Brain microvascular endothelial cell (primary cell): ENCODE data around the gene FOXP2.
"Not testable (repeated sequence)": the region's sequence is repeated elsewhere in the genome, so short reads cannot be mapped to it uniquely, and the experiment has no call there.

Experiments used
- DNase-seq: peaks from one replicate; pipeline ENCODE4 v3.0.0-alpha.2; 2020
- H3K27ac ChIP-seq: fragments of 250-450 bp; sonication (Bioruptor Pico); 2 replicates; pipeline ENCODE4 v1.5.1; 2020; ENCODE audit warnings: mild to moderate bottlenecking, moderate library complexity
- H3K27me3 ChIP-seq: fragments of 250-450 bp; sonication (Bioruptor Pico); replicated peaks from 2 replicates; pipeline ENCODE4 v1.5.1; 2020; ENCODE audit warnings: mild to moderate bottlenecking
- H3K36me3 ChIP-seq: fragments of 250-450 bp; sonication (Bioruptor Pico); replicated peaks from 2 replicates; pipeline ENCODE4 v1.5.1; 2020; ENCODE audit warnings: mild to moderate bottlenecking
- H3K4me3 ChIP-seq: 2 replicates; pipeline ENCODE4 v1.5.1; 2011; ENCODE audit warnings: low read depth, mild to moderate bottlenecking, control low read depth, low read length, moderate library complexity
- CTCF ChIP-seq: IDR thresholded peaks from 2 replicates; pipeline ENCODE4 v1.5.1; 2011; ENCODE audit warnings: low read depth, mild to moderate bottlenecking, moderate library complexity, low read length, control low read depth, inconsistent platforms; ENCODE audit errors: missing control alignments
- in situ Hi-C: cut with HindIII; loops from 2 replicates; pipeline ENCODE4 v1.10.0; 2017; ENCODE audit warnings: low sequenced_read_pairs, low pct_ligation_motif_present

FOXP2 gene

GRCh38 chr7:114539575-114539974, 125.0 kb downstream of the FOXP2 start:
- Histone ChIP-seq H3K27ac (no peak overlapping the region), H3K4me3 (no peak overlapping the region), H3K27me3 (no peaks in the 10 kb centered on the region), H3K36me3 (no peaks in the 10 kb centered on the region)
- TF ChIP-seq CTCF = peak; percentile 81
- in situ Hi-C loops = no loop called here
- DNase-seq = peak; percentile 55

- Histone ChIP-seq H3K4me3 (no peak overlapping the region), H3K27ac (no peak overlapping the region), H3K27me3 (no peaks in the 10 kb centered on the region), H3K36me3 (no peaks in the 10 kb centered on the region)
- no peak for TF ChIP-seq CTCF
- DNase-seq = no peak
- in situ Hi-C loops = no loop called here
Measured at GRCh38 chr7:114540291-114540690, 125.7 kb downstream of the FOXP2 start.

- in situ Hi-C loops, H3K36me3 ChIP-seq, H3K4me3 ChIP-seq, DNase-seq, H3K27ac ChIP-seq, H3K27me3 ChIP-seq: not testable (repeated sequence)
Measured at GRCh38 chr7:114547346-114547745, 132.7 kb downstream of the FOXP2 start.

GRCh38 chr7:114548081-114548980, 133.7 kb downstream of the FOXP2 start:
- no peak overlapping the region for H3K27ac ChIP-seq
- no peaks in the 10 kb centered on the region for H3K27me3 ChIP-seq
- H3K36me3 ChIP-seq = no peaks in the 10 kb centered on the region
- no peak for TF ChIP-seq CTCF
- in situ Hi-C loops = no loop called here
- no peak for DNase-seq
- H3K4me3 ChIP-seq = no peak overlapping the region

GRCh38 chr7:114554781-114555537, 140.3 kb downstream of the FOXP2 start:
- Histone ChIP-seq H3K4me3 (no peak overlapping the region), H3K36me3 (no peaks in the 10 kb centered on the region), H3K27ac (no peak overlapping the region), H3K27me3 (no peaks in the 10 kb centered on the region)
- DNase-seq = peak; percentile 81
- TF ChIP-seq CTCF = no peak
- in situ Hi-C loops = no loop called here

GRCh38 chr7:114567416-114567815, 152.8 kb downstream of the FOXP2 start:
- in situ Hi-C loops = no loop called here

More at GRCh38 chr7:114567416-114567815, 152.8 kb downstream of the FOXP2 start:
- no peak for TF ChIP-seq CTCF
- no peak for DNase-seq
- Histone ChIP-seq H3K4me3 (no peak overlapping the region), H3K36me3 (no peaks in the 10 kb centered on the region), H3K27me3 (no peaks in the 10 kb centered on the region), H3K27ac (no peak overlapping the region)
